WERI-Rb-1 (cell line): ENCODE measurements around the gene SPDYE8.
"Not testable (repeated sequence)": the region's sequence is repeated elsewhere in the genome, so short reads cannot be mapped to it uniquely, and the experiment has no call there.

Source experiments
- DNase-seq: peaks from one replicate; pipeline ENCODE4 v3.0.0-alpha.2; 2020
- H3K27ac ChIP-seq: fragments of 250-450 bp; sonication (Bioruptor Pico); 2 replicates; pipeline ENCODE4 v1.5.1; 2020; ENCODE audit warnings: mild to moderate bottlenecking, moderate library complexity
- H3K27me3 ChIP-seq: fragments of 250-450 bp; sonication (Bioruptor Pico); 2 replicates; pipeline ENCODE4 v1.5.1; 2021; ENCODE audit warnings: mild to moderate bottlenecking, low read depth, moderate library complexity; ENCODE audit not compliant: insufficient read depth, severe bottlenecking
- H3K36me3 ChIP-seq: fragments of 250-450 bp; sonication (Bioruptor Pico); 2 replicates; pipeline ENCODE4 v1.5.1; 2020; ENCODE audit warnings: mild to moderate bottlenecking, moderate library complexity
- H3K4me3 ChIP-seq: 2 replicates; pipeline ENCODE4 v1.5.1; 2011; ENCODE audit warnings: low read depth, mild to moderate bottlenecking, control low read depth, low read length
- H3K9me3 ChIP-seq: fragments of 250-450 bp; sonication (Bioruptor Pico); 2 replicates; pipeline ENCODE4 v1.5.1; 2021; ENCODE audit warnings: mild to moderate bottlenecking, moderate library complexity; ENCODE audit not compliant: severe bottlenecking

The SPDYE8 gene

DNA sequence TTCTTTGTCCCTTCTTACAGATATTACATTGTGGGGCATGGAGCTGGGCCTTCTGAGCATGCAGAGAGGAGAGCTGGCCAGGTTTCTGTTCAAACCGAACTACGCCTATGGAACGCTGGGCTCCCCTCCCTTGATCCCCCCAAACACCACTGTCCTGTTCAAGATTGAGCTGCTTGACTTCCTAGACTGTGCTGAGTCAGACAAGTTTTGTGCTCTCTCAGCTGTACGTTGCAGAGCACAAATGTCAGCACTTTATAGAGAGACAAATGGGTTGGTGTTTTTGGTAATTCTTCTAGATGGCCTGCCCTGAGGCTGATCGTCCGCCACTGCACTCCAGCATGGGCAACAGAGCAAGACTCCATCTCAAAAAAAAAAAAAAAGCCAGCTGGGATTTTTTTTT lies 58.1 kb downstream of the SPDYE8 start:
- not testable (repeated sequence) for DNase-seq, H3K27me3 ChIP-seq, H3K9me3 ChIP-seq, H3K27ac ChIP-seq, H3K4me3 ChIP-seq, H3K36me3 ChIP-seq
